Activated B cell treated with CpG ODN at 0.5 μM for 24 hours (primary cell): ENCODE measurements around the gene DNMBP. TPM values are rescaled to one million over a fixed set of nuclear protein-coding genes. Genes with fewer than 3 reads are reported as not detected.

ENCODE experiments used
- ATAC-seq: fragments of 200-7000 bp; cut with Tn5 transposase; one replicate; pipeline ENCODE4 v1.10.0; 2021; ENCODE audit warnings: low read depth, mild to moderate bottlenecking, moderate library complexity
- CTCF ChIA-PET: fragments of 350-600 bp; sonication (Branson Sonifier 250); formaldehyde crosslinking; loops from one replicate; lab custom pipeline; 2021; ENCODE audit warnings: antibody characterized with exemption; lab: Charles Lee
- POLR2A ChIA-PET: fragments of 350-600 bp; sonication (Branson Sonifier 250); formaldehyde crosslinking; loops from one replicate; lab custom pipeline; 2021; ENCODE audit warnings: antibody characterized with exemption; lab: Charles Lee
- DNase-seq: peaks from one replicate; pipeline ENCODE4 v3.0.0; 2022
- H3K27ac Mint-ChIP-seq: one replicate; pipeline ENCODE4 v1.8.0; 2020; ENCODE audit warnings: mixed read lengths
- H3K27me3 Mint-ChIP-seq: one replicate; pipeline ENCODE4 v1.8.0; 2021; ENCODE audit warnings: mixed read lengths
- H3K36me3 Mint-ChIP-seq: one replicate; pipeline ENCODE4 v1.8.0; 2021; ENCODE audit warnings: low read depth, mixed read lengths
- H3K4me1 Mint-ChIP-seq: one replicate; pipeline ENCODE4 v1.8.0; 2021; ENCODE audit warnings: mixed read lengths
- H3K4me3 Mint-ChIP-seq: one replicate; pipeline ENCODE4 v1.8.0; 2020; ENCODE audit warnings: mild to moderate bottlenecking, mixed read lengths
- H3K9me3 Mint-ChIP-seq: one replicate; pipeline ENCODE4 v1.8.0; 2020; ENCODE audit warnings: mixed read lengths
- intact Hi-C: fragments of 100-400 bp; cut with micrococcal nuclease; formaldehyde crosslinking; loops from one replicate; pipeline ENCODE4 v1.15.1; 2024
- total RNA-seq: library from RNA; stranded (reverse); gene quantifications from 2 replicates; pipeline ENCODE4 v1.2.3, GENCODE V29; 2022
- TF ChIP-seq, protein P1 (sequence below): fragments of 200-600 bp; IDR thresholded peaks from one replicate; pipeline ENCODE4 v1.8.0; 2022; ENCODE audit warnings: antibody characterized with exemption, mild to moderate bottlenecking

The DNMBP gene
- total RNA-seq, 1 donor from 2014 or later: 13.1 TPM

DNA sequence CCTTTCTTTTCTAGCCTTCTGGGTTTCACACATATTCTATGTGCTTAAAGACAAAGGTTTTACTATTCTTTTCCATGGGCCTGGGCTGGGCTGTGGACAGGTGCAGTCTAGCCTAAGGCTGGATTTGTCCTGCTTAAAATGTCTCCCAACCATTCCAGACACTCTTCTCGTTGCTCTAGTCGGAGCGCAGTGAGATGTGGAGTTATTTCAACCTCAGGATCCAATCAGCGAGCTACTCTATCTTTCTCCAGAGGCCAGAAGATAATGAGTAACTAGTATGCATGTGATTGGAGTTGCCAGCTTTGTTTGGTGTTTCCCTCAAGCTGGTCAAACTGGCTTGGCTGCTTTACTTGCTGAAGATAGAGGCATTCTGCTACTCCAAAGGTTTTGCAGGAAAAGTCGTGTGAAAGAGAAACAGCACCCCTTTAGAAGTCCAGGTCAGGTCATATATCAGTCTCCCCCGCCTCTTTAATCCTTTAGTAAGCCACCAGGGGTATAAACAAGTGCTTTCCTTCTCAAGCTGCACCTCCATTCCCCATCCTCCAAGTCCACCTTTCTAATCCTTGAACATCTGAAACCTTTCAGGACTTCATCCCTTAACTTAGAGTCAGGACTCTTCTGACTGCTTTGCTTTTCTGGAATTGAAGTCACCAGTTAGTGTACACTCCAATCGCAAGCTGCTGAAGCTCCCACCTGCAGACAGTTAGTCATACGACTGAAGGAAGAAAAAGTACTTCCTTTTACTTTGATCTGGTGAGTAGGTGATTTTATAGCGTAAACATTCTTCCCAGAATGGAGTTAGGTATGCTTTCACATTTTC lies 78.8 kb downstream of the DNMBP start:
- Mint-ChIP-seq H3K36me3 (peaks cover 20% of the 10 kb centered on the region), H3K4me1 (peaks cover 15% of the 10 kb centered on the region), H3K27me3 (no peaks in the 10 kb centered on the region), H3K4me3 (no peak overlapping the region), H3K27ac (peak overlapping the region; percentile 13), H3K9me3 (no peaks in the 10 kb centered on the region)
- ATAC-seq (no peak), DNase-seq (no peak)
- intact Hi-C loops: no loop called here
- TF ChIP-seq, protein P1, sequence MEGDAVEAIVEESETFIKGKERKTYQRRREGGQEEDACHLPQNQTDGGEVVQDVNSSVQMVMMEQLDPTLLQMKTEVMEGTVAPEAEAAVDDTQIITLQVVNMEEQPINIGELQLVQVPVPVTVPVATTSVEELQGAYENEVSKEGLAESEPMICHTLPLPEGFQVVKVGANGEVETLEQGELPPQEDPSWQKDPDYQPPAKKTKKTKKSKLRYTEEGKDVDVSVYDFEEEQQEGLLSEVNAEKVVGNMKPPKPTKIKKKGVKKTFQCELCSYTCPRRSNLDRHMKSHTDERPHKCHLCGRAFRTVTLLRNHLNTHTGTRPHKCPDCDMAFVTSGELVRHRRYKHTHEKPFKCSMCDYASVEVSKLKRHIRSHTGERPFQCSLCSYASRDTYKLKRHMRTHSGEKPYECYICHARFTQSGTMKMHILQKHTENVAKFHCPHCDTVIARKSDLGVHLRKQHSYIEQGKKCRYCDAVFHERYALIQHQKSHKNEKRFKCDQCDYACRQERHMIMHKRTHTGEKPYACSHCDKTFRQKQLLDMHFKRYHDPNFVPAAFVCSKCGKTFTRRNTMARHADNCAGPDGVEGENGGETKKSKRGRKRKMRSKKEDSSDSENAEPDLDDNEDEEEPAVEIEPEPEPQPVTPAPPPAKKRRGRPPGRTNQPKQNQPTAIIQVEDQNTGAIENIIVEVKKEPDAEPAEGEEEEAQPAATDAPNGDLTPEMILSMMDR: no peak
- ChIA-PET POLR2A (interaction anchor here (0.5 kb wide), 1 partner anchor 94 kb away, joined by 3 read pairs; no protein-coding TSS in a partner anchor), CTCF (no interaction called here)

GRCh38 chr10:99929360-99929759 lies 80.4 kb downstream of the DNMBP start:
- TF ChIP-seq, protein P1: no peak
- ATAC-seq: no peak
- intact Hi-C loops: no loop called here
- no peak overlapping the region for H3K4me3 Mint-ChIP-seq
- ChIA-PET CTCF (no interaction called here), POLR2A (no interaction called here)
- peaks cover 15% of the 10 kb centered on the region for H3K4me1 Mint-ChIP-seq
- no peaks in the 10 kb centered on the region for H3K9me3 Mint-ChIP-seq
- DNase-seq: no peak
- H3K36me3 Mint-ChIP-seq: peaks cover 20% of the 10 kb centered on the region
- no peak overlapping the region for H3K27ac Mint-ChIP-seq
- no peaks in the 10 kb centered on the region for H3K27me3 Mint-ChIP-seq

DNA sequence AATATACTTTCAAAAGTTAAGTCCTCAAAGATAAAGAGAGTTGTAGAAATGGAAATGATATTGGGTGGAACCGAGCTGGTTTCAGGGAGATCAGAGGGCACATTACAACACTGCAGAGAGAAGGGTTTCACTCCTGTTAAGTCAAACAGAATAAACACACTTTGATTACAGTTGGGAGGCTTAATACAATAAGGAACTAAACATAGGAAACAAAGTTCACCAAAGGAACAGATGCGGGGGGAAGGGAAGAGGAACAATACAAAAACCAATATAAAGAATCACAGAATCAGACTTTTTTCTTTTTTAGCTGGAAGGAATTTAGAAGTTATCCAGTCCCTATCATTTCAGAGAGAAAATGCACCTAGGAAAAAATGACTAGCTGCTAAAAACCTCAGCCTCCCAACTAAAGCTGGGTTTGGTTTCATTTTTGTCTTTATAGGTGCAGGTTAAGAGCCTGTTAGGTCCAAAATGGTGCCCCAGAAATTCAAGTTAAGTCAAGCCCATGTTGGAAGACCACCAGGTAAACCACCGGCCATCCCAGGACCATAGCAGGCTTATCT lies 81.9 kb downstream of the DNMBP start:
- TF ChIP-seq, protein P1: no peak
- peaks cover 24% of the 10 kb centered on the region for H3K36me3 Mint-ChIP-seq
- intact Hi-C loops: no loop called here
- POLR2A ChIA-PET: no interaction called here
- H3K27me3 Mint-ChIP-seq: no peaks in the 10 kb centered on the region
- ATAC-seq (no peak), DNase-seq (no peak)
- no peak overlapping the region for H3K27ac Mint-ChIP-seq
- no peaks in the 10 kb centered on the region for H3K9me3 Mint-ChIP-seq
- CTCF ChIA-PET: no interaction called here
- H3K4me1 Mint-ChIP-seq: peaks cover 15% of the 10 kb centered on the region
- H3K4me3 Mint-ChIP-seq: no peak overlapping the region

DNA sequence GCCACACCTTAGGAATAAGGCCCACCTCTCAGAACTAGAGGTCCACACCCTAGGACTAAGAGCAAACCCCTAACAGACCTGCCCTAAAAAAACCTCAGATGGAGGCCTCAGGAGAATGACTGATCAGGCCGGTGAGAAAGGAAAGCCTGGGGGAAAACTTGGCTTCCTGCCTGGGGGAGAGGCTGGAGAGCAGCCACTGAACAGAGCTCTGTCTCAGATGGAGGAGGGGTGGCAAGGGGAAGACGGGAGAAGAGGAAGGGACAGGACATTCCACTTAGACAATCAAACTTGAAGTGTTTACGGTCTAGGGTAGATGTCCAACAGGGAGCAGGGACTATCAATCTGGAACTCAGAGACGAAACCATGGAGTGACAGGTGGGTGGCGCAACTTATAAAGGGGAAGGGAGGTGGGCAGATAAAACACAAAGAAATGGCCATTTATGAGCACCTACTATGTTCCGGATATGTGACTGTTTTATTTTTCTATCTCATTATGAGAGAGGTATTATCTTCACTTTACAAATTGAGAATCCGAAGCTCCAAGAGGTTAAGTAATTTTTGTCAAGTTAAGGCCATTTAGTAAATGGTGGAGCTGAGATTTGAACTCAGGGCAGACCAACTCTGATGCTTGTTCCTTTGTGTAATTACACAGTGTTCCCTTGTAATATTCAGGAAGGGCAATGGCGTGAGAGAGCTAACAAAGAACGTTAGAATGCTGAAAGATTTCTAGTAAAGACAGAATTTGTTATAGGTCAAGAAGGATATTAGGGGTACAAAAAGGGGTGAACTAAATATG lies 82.6 kb downstream of the DNMBP start:
- H3K9me3 Mint-ChIP-seq: no peaks in the 10 kb centered on the region
- ChIA-PET POLR2A (no interaction called here), CTCF (no interaction called here)
- no peaks in the 10 kb centered on the region for H3K27me3 Mint-ChIP-seq
- intact Hi-C loops: no loop called here
- H3K27ac Mint-ChIP-seq: no peak overlapping the region
- DNase-seq (no peak), ATAC-seq (no peak)
- TF ChIP-seq, protein P1: no peak
- H3K4me1 Mint-ChIP-seq: peaks cover 15% of the 10 kb centered on the region
- peaks cover 24% of the 10 kb centered on the region for H3K36me3 Mint-ChIP-seq
- no peak overlapping the region for H3K4me3 Mint-ChIP-seq
